ENCODE results near the gene LRRC73.
"Not testable (repeated sequence)": the region's sequence is repeated elsewhere in the genome, so short reads cannot be mapped to it uniquely, and the experiment has no call there.

LRRC73 gene

DNA sequence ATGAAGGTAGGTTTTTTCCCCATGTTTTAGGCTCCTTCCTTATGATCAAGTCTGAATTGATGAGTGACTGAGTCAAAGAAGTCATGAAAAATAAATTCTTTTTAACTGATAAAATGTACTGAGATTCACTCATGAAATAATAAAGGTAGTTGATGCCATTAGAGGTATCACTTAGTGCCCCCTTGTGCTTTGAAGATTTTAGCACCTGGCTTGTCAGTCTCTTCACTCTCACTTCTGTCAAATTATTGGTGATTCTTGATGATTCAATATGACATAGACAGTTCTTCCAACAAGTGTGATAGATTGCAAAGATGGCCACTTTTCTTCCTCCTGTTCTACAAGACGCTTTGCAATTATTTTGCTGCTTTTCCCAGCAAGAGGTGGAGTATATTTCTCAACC is 50.6 kb downstream of the LRRC73 start:
- no peak for DNase-seq

DNA sequence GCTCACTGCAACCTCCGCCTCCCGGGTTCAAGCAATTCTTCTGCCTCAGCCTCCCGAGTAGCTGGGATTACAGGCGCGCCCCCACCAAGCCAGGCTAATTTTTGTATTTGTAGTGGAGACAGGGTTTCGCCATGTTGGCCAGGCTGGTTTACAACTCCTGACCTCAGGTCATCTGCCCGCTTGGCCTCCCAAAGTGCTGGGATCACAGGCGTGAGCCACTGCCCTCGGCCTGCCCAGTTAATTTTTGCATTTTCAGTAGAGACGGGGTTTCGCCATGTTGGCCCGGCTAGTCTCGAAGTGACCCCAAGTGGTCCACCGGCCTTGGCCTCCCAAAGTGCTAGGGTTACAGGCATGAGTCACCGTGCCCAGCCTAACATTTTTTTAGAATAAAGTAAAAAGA is 52.0 kb downstream of the LRRC73 start:
- DNase-seq: not testable (repeated sequence)

DNA sequence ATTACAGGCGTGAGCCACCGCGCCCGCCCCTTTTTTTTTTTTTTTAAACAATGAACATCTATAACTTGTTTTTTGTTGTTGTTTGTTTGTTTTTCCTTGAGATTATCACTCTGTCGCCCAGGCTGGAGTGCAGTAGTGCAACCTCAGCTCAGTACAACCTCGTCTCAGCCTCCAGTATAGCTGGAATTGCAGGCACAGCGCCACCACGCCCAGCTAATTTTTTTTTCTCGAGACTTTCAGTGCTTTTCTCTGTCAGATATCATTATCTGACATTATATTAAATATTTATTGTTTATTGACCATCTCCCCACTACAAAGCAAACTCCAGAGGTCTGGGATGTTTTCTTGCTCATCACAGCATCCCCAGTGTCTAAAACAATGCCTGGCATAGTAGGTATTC is 52.5 kb downstream of the LRRC73 start:
- DNase-seq: no peak
